Measurements from ENCODE around the gene ACSL1. TPM values are rescaled to one million over a fixed set of nuclear protein-coding genes. Genes with fewer than 3 reads are reported as not detected.

ACSL1 gene
- total RNA-seq, 1 donor from 2014 or later = 42.9 TPM

- DNase-seq (ENCODE audit: low read depth) = no peak
- Histone ChIP-seq H3K36me3 (ENCODE audit: control insufficient read depth, insufficient read depth, low read length) (no peaks in the 10 kb centered on the region), H3K27me3 (ENCODE audit: control insufficient read depth, insufficient read depth, low read length) (no peaks in the 10 kb centered on the region), H3K4me3 (ENCODE audit: low read depth, low read length) (peak overlapping the region; percentile 80)
- TF ChIP-seq CTCF (IDR thresholded peaks at IDR 0.05; ENCODE audit: insufficient read depth, low read length, poor library complexity, severe bottlenecking) = no peak
Observed at GRCh38 chr4:184824776-184825084, 1.0 kb downstream of the ACSL1 start.

- H3K27me3 ChIP-seq (ENCODE audit: control insufficient read depth, insufficient read depth, low read length) = no peaks in the 10 kb centered on the region
- no peak for TF ChIP-seq CTCF (IDR thresholded peaks at IDR 0.05; ENCODE audit: insufficient read depth, low read length, poor library complexity, severe bottlenecking)
- peak overlapping the region; percentile 80 for H3K4me3 ChIP-seq (ENCODE audit: low read depth, low read length)
- H3K36me3 ChIP-seq (ENCODE audit: control insufficient read depth, insufficient read depth, low read length) = no peaks in the 10 kb centered on the region
- no peak for DNase-seq (ENCODE audit: low read depth)
Observed at GRCh38 chr4:184824081-184824775, 1.5 kb downstream of the ACSL1 start.

- H3K27me3 ChIP-seq (ENCODE audit: control insufficient read depth, insufficient read depth, low read length) = no peaks in the 10 kb centered on the region
- no peak overlapping the region for H3K4me3 ChIP-seq (ENCODE audit: low read depth, low read length)
- DNase-seq (ENCODE audit: low read depth) = no peak
- no peak for TF ChIP-seq CTCF (IDR thresholded peaks at IDR 0.05; ENCODE audit: insufficient read depth, low read length, poor library complexity, severe bottlenecking)
- H3K36me3 ChIP-seq (ENCODE audit: control insufficient read depth, insufficient read depth, low read length) = no peaks in the 10 kb centered on the region
Observed at GRCh38 chr4:184823014-184823413, 2.8 kb downstream of the ACSL1 start.

GRCh38 chr4:184822356-184822755, 3.4 kb downstream of the ACSL1 start:
- H3K27me3 ChIP-seq (ENCODE audit: control insufficient read depth, insufficient read depth, low read length) = no peaks in the 10 kb centered on the region
- no peak for DNase-seq (ENCODE audit: low read depth)
- no peaks in the 10 kb centered on the region for H3K36me3 ChIP-seq (ENCODE audit: control insufficient read depth, insufficient read depth, low read length)
- H3K4me3 ChIP-seq (ENCODE audit: low read depth, low read length) = no peak overlapping the region
- TF ChIP-seq CTCF (IDR thresholded peaks at IDR 0.05; ENCODE audit: insufficient read depth, low read length, poor library complexity, severe bottlenecking) = no peak

GRCh38 chr4:184821242-184821641, 4.5 kb downstream of the ACSL1 start:
- no peak for DNase-seq (ENCODE audit: low read depth)
- no peaks in the 10 kb centered on the region for H3K36me3 ChIP-seq (ENCODE audit: control insufficient read depth, insufficient read depth, low read length)
- no peak overlapping the region for H3K4me3 ChIP-seq (ENCODE audit: low read depth, low read length)
- no peak for TF ChIP-seq CTCF (IDR thresholded peaks at IDR 0.05; ENCODE audit: insufficient read depth, low read length, poor library complexity, severe bottlenecking)
- no peaks in the 10 kb centered on the region for H3K27me3 ChIP-seq (ENCODE audit: control insufficient read depth, insufficient read depth, low read length)

- no peak for DNase-seq (ENCODE audit: low read depth)
- TF ChIP-seq CTCF (IDR thresholded peaks at IDR 0.05; ENCODE audit: insufficient read depth, low read length, poor library complexity, severe bottlenecking) = no peak
- Histone ChIP-seq H3K27me3 (ENCODE audit: control insufficient read depth, insufficient read depth, low read length) (no peaks in the 10 kb centered on the region), H3K4me3 (ENCODE audit: low read depth, low read length) (no peak overlapping the region), H3K36me3 (ENCODE audit: control insufficient read depth, insufficient read depth, low read length) (no peaks in the 10 kb centered on the region)
Observed at GRCh38 chr4:184819786-184820185, 6.0 kb downstream of the ACSL1 start.

Data from kidney epithelial cell (primary cell).